Mesenchymal stem cell (in vitro differentiated cells and primary cell): ENCODE data around the gene SHROOM1.
A peak's percentile ranks its signal among the peaks of the same experiment; 100 is the strongest.

Experiments used
- DNase-seq: peaks from one replicate; pipeline ENCODE4 v3.0.0-alpha.2; 2013
- H2AFZ ChIP-seq: one replicate; pipeline ENCODE4 v1.6.1; 2013; ENCODE audit warnings: low read depth, mild to moderate bottlenecking, control low read depth, inconsistent platforms, low read length, moderate library complexity
- H2AK5ac ChIP-seq: 2 replicates; pipeline ENCODE4 v1.6.1; 2013; ENCODE audit warnings: low read length, moderate library complexity, mild to moderate bottlenecking, inconsistent platforms; ENCODE audit not compliant: severe bottlenecking
- H2BK120ac ChIP-seq: one replicate; pipeline ENCODE4 v1.6.1; 2013; ENCODE audit warnings: low read depth, mild to moderate bottlenecking, inconsistent platforms, low read length, moderate library complexity
- H2BK12ac ChIP-seq, 2 experiments: one replicate each; pipeline ENCODE4 v1.6.1; 2013; ENCODE audit warnings: inconsistent platforms in 2 of 2, low read length in 2 of 2, mild to moderate bottlenecking in 2 of 2, moderate library complexity in 2 of 2, control low read depth in 1 of 2
- H2BK15ac ChIP-seq: one replicate; pipeline ENCODE4 v1.6.1; 2013; ENCODE audit warnings: mild to moderate bottlenecking, low read depth, inconsistent platforms; ENCODE audit not compliant: poor library complexity, severe bottlenecking
- H2BK5ac ChIP-seq: 2 replicates; pipeline ENCODE4 v1.6.1; 2013; ENCODE audit warnings: low read depth, mild to moderate bottlenecking, low read length, control low read depth, inconsistent platforms; ENCODE audit not compliant: poor library complexity, severe bottlenecking
- H3K14ac ChIP-seq, 2 experiments: one replicate each; pipeline ENCODE4 v1.6.1; 2013; ENCODE audit warnings: inconsistent platforms in 2 of 2, low read length in 2 of 2, control low read depth in 1 of 2, mild to moderate bottlenecking in 1 of 2, moderate library complexity in 1 of 2
- H3K18ac ChIP-seq, 2 experiments: one replicate each; pipeline ENCODE4 v1.6.1; 2013; ENCODE audit warnings: inconsistent platforms in 2 of 2, low read length in 2 of 2, control low read depth in 1 of 2, low read depth in 1 of 2, mild to moderate bottlenecking in 1 of 2
- H3K23ac ChIP-seq, 2 experiments: one replicate each; pipeline ENCODE4 v1.6.1; 2013; ENCODE audit warnings: inconsistent platforms in 2 of 2, low read length in 2 of 2, mild to moderate bottlenecking in 2 of 2, moderate library complexity in 2 of 2, control low read depth in 1 of 2
- H3K27ac ChIP-seq: 2 replicates; pipeline ENCODE4 v1.5.1; 2013; ENCODE audit warnings: mild to moderate bottlenecking, moderate library complexity, low read length, control low read depth, inconsistent platforms; ENCODE audit not compliant: poor library complexity, severe bottlenecking
- H3K27me3 ChIP-seq, 2 experiments: 2 replicates each; pipeline versions ENCODE4 v1.6.1 to v1.7.0; 2013; ENCODE audit warnings: low read length in 2 of 2, mild to moderate bottlenecking in 2 of 2, moderate library complexity in 2 of 2, control low read depth in 1 of 2, inconsistent platforms in 1 of 2; ENCODE audit not compliant: control insufficient read depth in 1 of 2, insufficient read depth in 1 of 2
- H3K36me3 ChIP-seq, 2 experiments: 2 replicates each; pipeline versions ENCODE4 v1.6.1 to v1.7.0; 2013; ENCODE audit warnings: low read length in 2 of 2, control low read depth in 1 of 2, inconsistent platforms in 1 of 2, low read depth in 1 of 2, mild to moderate bottlenecking in 1 of 2; ENCODE audit not compliant: insufficient read depth in 2 of 2, control insufficient read depth in 1 of 2
- H3K4ac ChIP-seq, 2 experiments: one replicate each; pipeline ENCODE4 v1.6.1; 2013; ENCODE audit warnings: inconsistent platforms in 2 of 2, low read length in 2 of 2, mild to moderate bottlenecking in 2 of 2, moderate library complexity in 2 of 2, control low read depth in 1 of 2, low read depth in 1 of 2
- H3K4me1 ChIP-seq: 2 replicates; pipeline ENCODE4 v1.6.1; 2013; ENCODE audit warnings: low read depth, low read length, control low read depth; ENCODE audit not compliant: control insufficient read depth, insufficient read depth
- H3K4me2 ChIP-seq: 2 replicates; pipeline ENCODE4 v1.6.1; 2013; ENCODE audit warnings: low read length, mild to moderate bottlenecking, inconsistent platforms; ENCODE audit not compliant: poor library complexity, severe bottlenecking
- H3K4me3 ChIP-seq, 2 experiments: 2 replicates each; pipeline versions ENCODE4 v1.5.1 to v1.7.0; 2013; ENCODE audit warnings: low read length in 2 of 2, mild to moderate bottlenecking in 2 of 2, control low read depth in 1 of 2, low read depth in 1 of 2; ENCODE audit not compliant: insufficient read depth in 1 of 2
- H3K79me1 ChIP-seq: replicated peaks from 2 replicates; pipeline ENCODE4 v1.6.1; 2013; ENCODE audit warnings: mild to moderate bottlenecking, control low read depth, low read length, inconsistent platforms; ENCODE audit not compliant: poor library complexity, severe bottlenecking
- H3K9ac ChIP-seq: 2 replicates; pipeline ENCODE4 v1.7.0; 2013; ENCODE audit warnings: mild to moderate bottlenecking, low read length, moderate library complexity
- H3K9me3 ChIP-seq: 2 replicates; pipeline ENCODE4 v1.7.0; 2013; ENCODE audit warnings: mild to moderate bottlenecking, low read length; ENCODE audit not compliant: control insufficient read depth
- H4K8ac ChIP-seq: one replicate; pipeline ENCODE4 v1.6.1; 2013; ENCODE audit warnings: inconsistent platforms, mild to moderate bottlenecking, low read length, moderate library complexity
- H4K91ac ChIP-seq: one replicate; pipeline ENCODE4 v1.6.1; 2013; ENCODE audit warnings: mild to moderate bottlenecking, low read length, inconsistent platforms
- WGBS: methylation state at CpG from one replicate; pipeline ENCODE4 v1.1.7; 2013; ENCODE audit warnings: mixed read lengths; 5-methylcytosine and 5-hydroxymethylcytosine counted together

The SHROOM1 gene

DNA sequence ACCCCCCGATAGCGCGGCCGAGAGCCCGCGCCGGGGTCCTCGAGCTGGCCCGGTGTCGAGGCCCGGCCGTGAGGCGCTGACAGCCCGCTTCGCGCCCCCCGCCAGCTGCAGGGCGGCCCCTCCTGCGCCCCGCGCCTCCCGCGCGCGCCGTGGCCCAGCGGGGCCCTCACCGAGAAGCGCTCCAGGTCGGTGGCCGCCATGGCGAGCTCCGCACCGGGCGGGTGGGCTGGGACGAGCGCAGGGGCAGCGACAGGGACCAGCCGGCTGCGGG lies 53.6 kb downstream of the SHROOM1 start:
- no peak overlapping the region for H2BK12ac ChIP-seq
- no peaks in the 10 kb centered on the region for H3K9me3 ChIP-seq
- peak overlapping the region; percentile 46 for H4K91ac ChIP-seq
- peaks cover 0 to 21% of the 10 kb centered on the region in 2 experiments for H3K36me3 ChIP-seq
- peaks cover 0 to 9% of the 10 kb centered on the region in 2 experiments for H3K27me3 ChIP-seq
- H3K4me1 ChIP-seq = peaks cover 42% of the 10 kb centered on the region
- H2AFZ ChIP-seq = peak overlapping the region; percentile 73
- H3K18ac ChIP-seq = peak overlapping the region; percentile 46 to 63
- peak overlapping the region; percentile 78 for H3K9ac ChIP-seq
- no peak overlapping the region for H3K14ac ChIP-seq
- peak overlapping the region; percentile 74 for H2BK5ac ChIP-seq
- peak overlapping the region; percentile 78 to 85 for H3K4me3 ChIP-seq
- peaks cover 39% of the 10 kb centered on the region for H3K79me1 ChIP-seq
- H3K4me2 ChIP-seq = peak overlapping the region; percentile 93
- WGBS = 1% methylated on average over 16 of the region's 40 CpGs
- no peak overlapping the region for H3K27ac ChIP-seq
- no peak for DNase-seq
- peak overlapping the region; percentile 70 for H2BK15ac ChIP-seq
- H2BK120ac ChIP-seq = peak overlapping the region; percentile 73
- peak overlapping the region; percentile 57 to 76 for H3K4ac ChIP-seq
- peak overlapping the region; percentile 74 for H4K8ac ChIP-seq
- H2AK5ac ChIP-seq = no peak overlapping the region
- H3K23ac ChIP-seq = no peak overlapping the region

GRCh38 chr5:132776131-132776937 lies 54.1 kb downstream of the SHROOM1 start:
- peaks cover 39% of the 10 kb centered on the region for H3K79me1 ChIP-seq
- peak overlapping the region; percentile 93 for H3K4me2 ChIP-seq
- peaks cover 46% of the 10 kb centered on the region for H3K4me1 ChIP-seq
- peak overlapping the region; percentile 76 for H2BK5ac ChIP-seq
- H4K91ac ChIP-seq = peak overlapping the region; percentile 46
- H3K27me3 ChIP-seq = peaks cover 0 to 9% of the 10 kb centered on the region in 2 experiments
- peak overlapping the region; percentile 88 for H3K27ac ChIP-seq
- H3K18ac ChIP-seq = peak overlapping the region; percentile 46 to 65
- H2AK5ac ChIP-seq = peak overlapping the region; percentile 36
- peak overlapping the region; percentile 73 for H2AFZ ChIP-seq
- no peak overlapping the region for H3K23ac ChIP-seq
- H2BK15ac ChIP-seq = peak overlapping the region; percentile 79
- peak overlapping the region; percentile 73 for H2BK120ac ChIP-seq
- H2BK12ac ChIP-seq = no peak overlapping the region
- no peaks in the 10 kb centered on the region for H3K9me3 ChIP-seq
- DNase-seq = peak; percentile 65
- H3K14ac ChIP-seq = no peak overlapping the region
- H4K8ac ChIP-seq = peak overlapping the region; percentile 90
- peak overlapping the region; percentile 78 to 85 for H3K4me3 ChIP-seq
- H3K4ac ChIP-seq = peak overlapping the region; percentile 26 to 57
- 4% methylated on average over 38 of the region's 39 CpGs for WGBS
- H3K9ac ChIP-seq = peak overlapping the region; percentile 78
- peaks cover 0 to 21% of the 10 kb centered on the region in 2 experiments for H3K36me3 ChIP-seq

DNA sequence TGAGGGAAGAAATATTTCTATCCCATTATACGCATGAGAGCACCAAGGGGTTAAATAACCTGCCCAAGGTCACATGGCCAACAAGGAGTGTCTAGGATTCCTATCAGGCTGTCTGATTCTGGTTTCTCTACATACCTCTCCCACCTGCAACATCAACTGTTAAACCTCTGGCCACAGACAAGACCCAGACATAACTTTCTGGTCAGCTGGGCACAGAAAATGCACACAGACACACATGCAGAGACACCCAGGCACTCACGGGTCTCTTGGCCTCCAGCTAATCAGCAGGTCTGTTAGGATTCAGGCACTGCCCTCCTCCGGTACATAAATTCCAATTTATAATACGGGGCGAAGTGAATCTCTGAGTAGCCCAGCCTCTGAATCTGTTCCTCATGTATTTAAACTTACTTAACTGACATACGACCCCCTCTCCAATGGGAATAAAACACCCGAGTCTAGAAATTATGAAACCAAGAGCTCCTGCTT lies 54.9 kb downstream of the SHROOM1 start:
- H3K9ac ChIP-seq = peak overlapping the region; percentile 78
- peaks cover 39% of the 10 kb centered on the region for H3K79me1 ChIP-seq
- H3K14ac ChIP-seq = no peak overlapping the region
- DNase-seq = peak; percentile 26
- no peak overlapping the region for H4K91ac ChIP-seq
- no peaks in the 10 kb centered on the region for H3K9me3 ChIP-seq
- peak overlapping the region in 1 of 2 experiments; percentile 85 for H3K4me3 ChIP-seq
- peak overlapping the region; percentile 88 for H3K27ac ChIP-seq
- H3K4me2 ChIP-seq = peak overlapping the region; percentile 7
- H3K36me3 ChIP-seq = peaks cover 0 to 23% of the 10 kb centered on the region in 2 experiments
- H3K4ac ChIP-seq = no peak overlapping the region
- H2BK15ac ChIP-seq = no peak overlapping the region
- no peak overlapping the region for H3K23ac ChIP-seq
- no peak overlapping the region for H4K8ac ChIP-seq
- no peak overlapping the region for H2BK5ac ChIP-seq
- H2AFZ ChIP-seq = no peak overlapping the region
- WGBS = 87% methylated on average over 6 of the region's 7 CpGs
- H2BK120ac ChIP-seq = no peak overlapping the region
- no peak overlapping the region for H2BK12ac ChIP-seq
- peaks cover 0 to 9% of the 10 kb centered on the region in 2 experiments for H3K27me3 ChIP-seq
- H2AK5ac ChIP-seq = no peak overlapping the region
- peaks cover 50% of the 10 kb centered on the region for H3K4me1 ChIP-seq
- H3K18ac ChIP-seq = no peak overlapping the region

- WGBS = 96% methylated on average over 5 of the region's 5 CpGs
- Histone ChIP-seq H3K9ac (peak overlapping the region; percentile 78), H2BK12ac (peak overlapping the region in 1 of 2 experiments; percentile 64)
Measured at GRCh38 chr5:132774896-132775295, 55.6 kb downstream of the SHROOM1 start.

More at GRCh38 chr5:132774896-132775295, 55.6 kb downstream of the SHROOM1 start:
- Histone ChIP-seq H2BK15ac (no peak overlapping the region), H4K91ac (no peak overlapping the region), H3K23ac (peak overlapping the region in 1 of 2 experiments; percentile 67), H3K4me1 (peaks cover 50% of the 10 kb centered on the region), H3K36me3 (peaks cover 0 to 23% of the 10 kb centered on the region in 2 experiments), H3K79me1 (peaks cover 39% of the 10 kb centered on the region), H3K4me3 (peak overlapping the region in 1 of 2 experiments; percentile 85), H2AK5ac (peak overlapping the region; percentile 84), H3K18ac (no peak overlapping the region), H2BK5ac (no peak overlapping the region), H2AFZ (no peak overlapping the region), H3K4me2 (peak overlapping the region; percentile 48), H4K8ac (no peak overlapping the region), H3K14ac (peak overlapping the region in 1 of 2 experiments; percentile 21), H3K9me3 (no peaks in the 10 kb centered on the region), H3K4ac (no peak overlapping the region), H3K27me3 (peaks cover 0 to 8% of the 10 kb centered on the region in 2 experiments), H3K27ac (peak overlapping the region; percentile 88), H2BK120ac (no peak overlapping the region)
- no peak for DNase-seq
